ENCODE data around the gene CEP162. TPM values are rescaled to one million over a fixed set of nuclear protein-coding genes. Genes with fewer than 3 reads are reported as not detected.
"Not testable (repeated sequence)": the region's sequence is repeated elsewhere in the genome, so short reads cannot be mapped to it uniquely, and the experiment has no call there.

Gene CEP162
- total RNA-seq, 2 experiments from 2014 or later, result 2.6 to 2.8 TPM

GRCh38 chr6:84107495-84107894, 119.9 kb downstream of the CEP162 start:
- CTCF ChIA-PET, result no interaction called here

GRCh38 chr6:84105215-84105924, 122.1 kb downstream of the CEP162 start:
- H3K4me3 Mint-ChIP-seq; H3K4me3 ChIP-seq (ENCODE audit: low read length); H3K9me3 ChIP-seq (ENCODE audit: control insufficient read depth in 1 of 2, insufficient read depth in 1 of 2, low read length in 2 of 2); POLR2A ChIA-PET; H3K9me3 Mint-ChIP-seq; H3K4me1 Mint-ChIP-seq (ENCODE audit: low read depth); H3K27ac Mint-ChIP-seq; H3K36me3 Mint-ChIP-seq (ENCODE audit: low read depth); H3K36me3 ChIP-seq (ENCODE audit: insufficient read depth, low read length); ATAC-seq (ENCODE audit: poor library complexity); H3K4me1 ChIP-seq (ENCODE audit: insufficient read depth, low read length); CTCF ChIA-PET; H3K27ac ChIP-seq (ENCODE audit: low read depth in 1 of 2, low read length in 2 of 2); H3K27me3 ChIP-seq (ENCODE audit: control insufficient read depth in 1 of 2, insufficient read depth in 2 of 2, low read length in 2 of 2); DNase-seq: not testable (repeated sequence)
- intact Hi-C loops (cut with DNase I, micrococcal nuclease), result loop anchor here in 1 of 2 experiments (10.0 kb wide), 1 partner anchor 281 kb away; no protein-coding TSS in a partner anchor
- H3K27me3 Mint-ChIP-seq, result peaks cover 12% of the 10 kb centered on the region

More at GRCh38 chr6:84107495-84107894, 119.9 kb downstream of the CEP162 start:
- intact Hi-C loops (cut with DNase I, micrococcal nuclease), result loop anchor here in 1 of 2 experiments (10.0 kb wide), 1 partner anchor 283 kb away; no protein-coding TSS in a partner anchor
- Mint-ChIP-seq H3K27me3 (peaks cover under 1% of the 10 kb centered on the region), H3K9me3 (no peaks in the 10 kb centered on the region), H3K4me1 (ENCODE audit: low read depth) (no peaks in the 10 kb centered on the region), H3K27ac (no peak overlapping the region), H3K4me3 (no peak overlapping the region), H3K36me3 (ENCODE audit: low read depth) (no peaks in the 10 kb centered on the region)
- H3K4me1 ChIP-seq (ENCODE audit: insufficient read depth, low read length), result no peaks in the 10 kb centered on the region
- H3K27me3 ChIP-seq (ENCODE audit: control insufficient read depth in 1 of 2, insufficient read depth in 2 of 2, low read length in 2 of 2), result no peaks in the 10 kb centered on the region
- H3K4me3 ChIP-seq (ENCODE audit: low read length), result no peak overlapping the region
- TF ChIP-seq CTCF (IDR thresholded peaks at IDR 0.05), result no peak
- H3K36me3 ChIP-seq (ENCODE audit: insufficient read depth, low read length), result no peaks in the 10 kb centered on the region
- no peak overlapping the region for H3K27ac ChIP-seq (ENCODE audit: low read depth in 1 of 2, low read length in 2 of 2)
- no peaks in the 10 kb centered on the region for H3K9me3 ChIP-seq (ENCODE audit: control insufficient read depth in 1 of 2, insufficient read depth in 1 of 2, low read length in 2 of 2)
- DNase-seq (no peak), ATAC-seq (ENCODE audit: poor library complexity) (no peak)
- POLR2A ChIA-PET, result no interaction called here

GRCh38 chr6:84103029-84103428, 124.4 kb downstream of the CEP162 start:
- intact Hi-C loops (cut with DNase I, micrococcal nuclease), result loop anchor here in 1 of 2 experiments (10.0 kb wide), 1 partner anchor 278 kb away; no protein-coding TSS in a partner anchor
- POLR2A ChIA-PET, result no interaction called here
- Mint-ChIP-seq H3K36me3 (ENCODE audit: low read depth) (no peaks in the 10 kb centered on the region), H3K9me3 (no peaks in the 10 kb centered on the region), H3K4me3 (no peak overlapping the region), H3K27me3 (peaks cover 12% of the 10 kb centered on the region), H3K27ac (no peak overlapping the region), H3K4me1 (ENCODE audit: low read depth) (no peaks in the 10 kb centered on the region)
- ATAC-seq (ENCODE audit: poor library complexity) (no peak), DNase-seq (no peak)
- H3K4me3 ChIP-seq (ENCODE audit: low read length), result no peak overlapping the region
- CTCF ChIA-PET, result no interaction called here
- no peaks in the 10 kb centered on the region for H3K36me3 ChIP-seq (ENCODE audit: insufficient read depth, low read length)
- H3K9me3 ChIP-seq (ENCODE audit: control insufficient read depth in 1 of 2, insufficient read depth in 1 of 2, low read length in 2 of 2), result no peaks in the 10 kb centered on the region
- H3K4me1 ChIP-seq (ENCODE audit: insufficient read depth, low read length), result no peaks in the 10 kb centered on the region
- no peak for TF ChIP-seq CTCF (IDR thresholded peaks at IDR 0.05)
- H3K27me3 ChIP-seq (ENCODE audit: control insufficient read depth in 1 of 2, insufficient read depth in 2 of 2, low read length in 2 of 2), result no peaks in the 10 kb centered on the region
- no peak overlapping the region for H3K27ac ChIP-seq (ENCODE audit: low read depth in 1 of 2, low read length in 2 of 2)

GRCh38 chr6:84095156-84095555, 132.3 kb downstream of the CEP162 start:
- Mint-ChIP-seq H3K9me3 (no peaks in the 10 kb centered on the region), H3K36me3 (ENCODE audit: low read depth) (no peaks in the 10 kb centered on the region), H3K4me1 (ENCODE audit: low read depth) (no peaks in the 10 kb centered on the region), H3K27me3 (peaks cover 12% of the 10 kb centered on the region), H3K27ac (no peak overlapping the region), H3K4me3 (no peak overlapping the region)
- intact Hi-C loops (cut with DNase I, micrococcal nuclease), result no loop called here
- no peak overlapping the region for H3K27ac ChIP-seq (ENCODE audit: low read depth in 1 of 2, low read length in 2 of 2)
- no peaks in the 10 kb centered on the region for H3K27me3 ChIP-seq (ENCODE audit: control insufficient read depth in 1 of 2, insufficient read depth in 2 of 2, low read length in 2 of 2)
- POLR2A ChIA-PET, result no interaction called here
- DNase-seq, result no peak
- no peak overlapping the region for H3K4me3 ChIP-seq (ENCODE audit: low read length)
- H3K4me1 ChIP-seq (ENCODE audit: insufficient read depth, low read length), result no peaks in the 10 kb centered on the region
- ATAC-seq (ENCODE audit: poor library complexity), result no peak
- CTCF ChIA-PET, result no interaction called here
- no peak for TF ChIP-seq CTCF (IDR thresholded peaks at IDR 0.05)
- H3K9me3 ChIP-seq (ENCODE audit: control insufficient read depth in 1 of 2, insufficient read depth in 1 of 2, low read length in 2 of 2), result no peaks in the 10 kb centered on the region
- no peaks in the 10 kb centered on the region for H3K36me3 ChIP-seq (ENCODE audit: insufficient read depth, low read length)
